ENCODE data around the gene CFL1. TPM values are rescaled to one million over a fixed set of nuclear protein-coding genes. Genes with fewer than 3 reads are reported as not detected.
A peak's percentile ranks its signal among the peaks of the same experiment; 100 is the strongest.

The CFL1 gene
- total RNA-seq, 4 donors from 2014 or later = 1,308 to 1,852 (median 1,703) TPM

GRCh38 chr11:65871811-65872548 is 14.0 kb upstream of the CFL1 start:
- Histone ChIP-seq H3K4me3 (peak overlapping the region; percentile 36 to 63 (median 50)), H3K27ac (peak overlapping the region; percentile 88 to 92 (median 90)), H3K4me1 (peaks cover 9 to 37% (median 20%) of the 10 kb centered on the region in 4 donors), H3K9me3 (no peaks in the 10 kb centered on the region), H3K27me3 (no peaks in the 10 kb centered on the region), H3K36me3 (no peaks in the 10 kb centered on the region)
- in situ Hi-C loops (cut with MboI; ENCODE audit: low pct_ligation_motif_present in 1 of 4, low pct_unique_long_range_greater_than_20kb in 1 of 4, low sequenced_read_pairs in 3 of 4) (loop anchor here in 1 of 4 donors (10.0 kb wide), 1 partner anchor 123 kb away; no protein-coding TSS in a partner anchor), intact Hi-C loops (cut with DNase I; ENCODE audit: low total_unique reads) (loop anchor here (2.0 kb wide), 1 partner anchor 13 kb away; the partner anchor contains the start of gene CFL1)
- WGBS, 2 donors (ENCODE audit: low coverage in 1 of 2) = 28 to 56% methylated on average over 5 to 22 of the region's 26 CpGs
- no peak for DNase-seq
- no peak for TF ChIP-seq POLR2AphosphoS5 (IDR thresholded peaks at IDR 0.05)
- no peak for TF ChIP-seq EP300 (IDR thresholded peaks at IDR 0.05; ENCODE audit: low read depth)
- no peak for TF ChIP-seq POLR2A (IDR thresholded peaks at IDR 0.05)
- TF ChIP-seq, protein P1, sequence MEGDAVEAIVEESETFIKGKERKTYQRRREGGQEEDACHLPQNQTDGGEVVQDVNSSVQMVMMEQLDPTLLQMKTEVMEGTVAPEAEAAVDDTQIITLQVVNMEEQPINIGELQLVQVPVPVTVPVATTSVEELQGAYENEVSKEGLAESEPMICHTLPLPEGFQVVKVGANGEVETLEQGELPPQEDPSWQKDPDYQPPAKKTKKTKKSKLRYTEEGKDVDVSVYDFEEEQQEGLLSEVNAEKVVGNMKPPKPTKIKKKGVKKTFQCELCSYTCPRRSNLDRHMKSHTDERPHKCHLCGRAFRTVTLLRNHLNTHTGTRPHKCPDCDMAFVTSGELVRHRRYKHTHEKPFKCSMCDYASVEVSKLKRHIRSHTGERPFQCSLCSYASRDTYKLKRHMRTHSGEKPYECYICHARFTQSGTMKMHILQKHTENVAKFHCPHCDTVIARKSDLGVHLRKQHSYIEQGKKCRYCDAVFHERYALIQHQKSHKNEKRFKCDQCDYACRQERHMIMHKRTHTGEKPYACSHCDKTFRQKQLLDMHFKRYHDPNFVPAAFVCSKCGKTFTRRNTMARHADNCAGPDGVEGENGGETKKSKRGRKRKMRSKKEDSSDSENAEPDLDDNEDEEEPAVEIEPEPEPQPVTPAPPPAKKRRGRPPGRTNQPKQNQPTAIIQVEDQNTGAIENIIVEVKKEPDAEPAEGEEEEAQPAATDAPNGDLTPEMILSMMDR (IDR thresholded peaks at IDR 0.05) = no peak

DNA sequence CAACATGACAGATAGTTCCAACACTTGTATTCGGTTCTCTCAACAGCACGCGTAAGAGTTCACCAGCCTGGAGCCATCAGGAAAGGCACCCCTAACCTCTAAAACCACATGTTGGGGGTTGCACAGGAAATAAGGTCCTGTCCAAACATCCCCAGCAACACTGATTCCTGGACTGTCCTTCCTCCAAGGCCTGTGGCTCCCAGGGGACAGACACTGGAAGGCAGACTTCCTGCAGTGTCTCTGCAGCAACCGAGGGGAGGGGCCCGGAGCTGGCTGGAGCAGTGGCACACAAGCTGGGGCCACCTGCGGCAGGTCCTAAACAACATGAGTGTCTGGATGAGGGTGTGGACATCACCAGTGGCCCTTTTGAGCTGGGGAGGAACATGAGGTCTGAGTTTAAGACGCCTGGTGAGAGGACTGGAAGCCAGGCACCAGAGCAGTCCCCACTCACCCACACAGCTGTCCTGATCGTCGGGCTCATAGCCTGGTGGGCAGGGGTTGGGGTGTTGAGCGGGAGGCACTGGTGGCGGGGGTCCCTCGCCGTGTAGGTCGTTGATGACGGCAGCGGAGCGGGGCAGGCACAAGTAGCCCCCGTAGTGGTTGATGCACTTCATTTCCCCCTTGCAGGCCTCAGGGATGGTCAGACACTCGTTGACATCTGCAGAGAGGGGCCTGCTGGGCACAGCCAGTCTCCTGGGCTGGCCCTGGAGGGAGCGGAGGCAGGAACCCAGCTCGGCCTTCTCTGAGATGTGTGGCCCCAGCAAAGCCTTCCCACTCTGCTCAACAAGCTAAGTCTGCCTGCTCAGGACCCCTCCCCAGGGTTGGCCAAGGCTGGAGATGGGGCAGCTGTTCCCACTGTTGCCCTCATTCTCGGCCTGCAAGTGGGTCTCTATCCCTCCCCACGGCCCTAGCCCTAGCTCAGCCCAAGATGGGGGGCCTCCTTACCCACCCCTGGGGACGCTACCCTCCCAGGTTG is 13.0 kb upstream of the CFL1 start:
- peak overlapping the region; percentile 88 to 92 (median 90) for H3K27ac ChIP-seq
- in situ Hi-C loops (cut with MboI; ENCODE audit: low pct_ligation_motif_present in 1 of 4, low pct_unique_long_range_greater_than_20kb in 1 of 4, low sequenced_read_pairs in 3 of 4) = loop anchor here in 1 of 4 donors (10.0 kb wide), 1 partner anchor 124 kb away; no protein-coding TSS in a partner anchor
- no peaks in the 10 kb centered on the region for H3K9me3 ChIP-seq
- peak overlapping the region in 1 of 4 donors; percentile 63 for H3K4me3 ChIP-seq
- no peak for DNase-seq
- no peak for TF ChIP-seq EP300 (IDR thresholded peaks at IDR 0.05; ENCODE audit: low read depth)
- TF ChIP-seq POLR2A (IDR thresholded peaks at IDR 0.05) = no peak
- peak in 1 of 3 donors; percentile 3 for TF ChIP-seq POLR2AphosphoS5 (IDR thresholded peaks at IDR 0.05)
- intact Hi-C loops (cut with DNase I; ENCODE audit: low total_unique reads) = no loop called here
- H3K36me3 ChIP-seq = no peaks in the 10 kb centered on the region
- H3K4me1 ChIP-seq = peaks cover 9 to 37% (median 20%) of the 10 kb centered on the region in 4 donors
- no peaks in the 10 kb centered on the region for H3K27me3 ChIP-seq
- WGBS, 2 donors (ENCODE audit: low coverage in 1 of 2) = 68% methylated on average over 24 of the region's 24 CpGs; no CpG with 5 or more reads in 1 of the 2 donors

DNA sequence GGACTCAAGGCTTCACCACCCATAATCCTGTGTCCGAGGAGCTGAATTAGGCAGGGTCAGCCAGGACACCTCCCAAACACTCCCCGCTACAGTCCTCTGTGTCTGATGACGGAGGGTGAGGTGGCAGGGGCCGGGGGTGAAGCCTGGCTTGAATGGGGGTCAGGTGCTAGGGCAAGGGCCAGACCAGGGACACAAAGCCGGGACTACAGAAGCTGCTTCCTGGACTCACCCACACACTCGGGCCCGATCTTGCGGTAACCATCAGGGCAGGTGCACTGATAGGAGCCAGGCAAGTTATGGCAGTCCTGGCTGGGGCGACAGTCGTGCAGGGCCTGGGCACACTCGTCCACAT is 12.3 kb upstream of the CFL1 start:
- TF ChIP-seq POLR2AphosphoS5 (IDR thresholded peaks at IDR 0.05) (no peak), POLR2A (IDR thresholded peaks at IDR 0.05) (no peak), EP300 (IDR thresholded peaks at IDR 0.05; ENCODE audit: low read depth) (no peak)
- TF ChIP-seq, protein P1 (IDR thresholded peaks at IDR 0.05) = no peak
- Histone ChIP-seq H3K4me1 (peaks cover 9 to 37% (median 20%) of the 10 kb centered on the region in 4 donors), H3K9me3 (no peaks in the 10 kb centered on the region), H3K4me3 (no peak overlapping the region), H3K36me3 (peaks cover 0 to 1% (median 0%) of the 10 kb centered on the region in 4 donors), H3K27me3 (no peaks in the 10 kb centered on the region), H3K27ac (peak overlapping the region in 3 of 4 donors; percentile 88 to 92 (median 90))
- in situ Hi-C loops (cut with MboI; ENCODE audit: low pct_ligation_motif_present in 1 of 4, low pct_unique_long_range_greater_than_20kb in 1 of 4, low sequenced_read_pairs in 3 of 4) = loop anchor here in 1 of 4 donors (10.0 kb wide), 1 partner anchor 125 kb away; no protein-coding TSS in a partner anchor
- intact Hi-C loops (cut with DNase I; ENCODE audit: low total_unique reads) = no loop called here
- WGBS, 2 donors (ENCODE audit: low coverage in 1 of 2) = 67% methylated on average over 11 of the region's 11 CpGs; no CpG with 5 or more reads in 1 of the 2 donors
- DNase-seq = no peak

DNA sequence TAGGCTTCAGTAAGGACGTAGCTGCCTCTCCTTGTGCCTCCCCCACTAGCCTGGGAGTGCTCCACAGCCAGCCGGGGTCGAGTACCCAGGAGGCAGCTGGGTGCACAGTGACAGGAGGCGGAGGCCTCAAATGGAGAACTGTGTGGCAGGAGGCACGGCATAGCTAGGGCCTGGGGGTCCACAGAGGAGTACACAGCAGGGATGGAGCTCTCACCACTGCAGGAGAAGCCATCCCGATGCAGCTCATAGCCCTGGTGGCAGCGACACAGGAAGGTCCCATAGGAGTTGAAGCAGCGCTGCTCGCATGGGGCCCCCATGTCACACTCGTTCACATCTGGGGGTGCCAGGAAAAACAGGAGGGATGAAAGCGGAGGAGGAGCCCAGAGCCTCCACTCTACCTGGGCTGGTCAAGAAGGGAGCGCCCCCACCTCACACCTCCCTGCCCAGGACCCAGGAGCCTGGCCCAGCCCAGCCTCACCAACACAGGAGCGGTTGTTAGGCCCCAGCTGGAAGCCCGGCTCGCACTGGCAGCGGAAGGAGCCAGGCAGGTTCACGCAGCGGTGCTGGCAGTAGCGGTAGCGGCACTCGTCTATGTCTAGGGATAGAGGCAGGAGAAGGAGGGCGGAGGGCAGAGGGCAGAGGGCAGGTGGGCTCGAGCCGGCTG is 11.8 kb upstream of the CFL1 start:
- Histone ChIP-seq H3K4me1 (peaks cover 9 to 37% (median 20%) of the 10 kb centered on the region in 4 donors), H3K4me3 (no peak overlapping the region), H3K9me3 (no peaks in the 10 kb centered on the region), H3K36me3 (peaks cover 0 to 6% (median 1%) of the 10 kb centered on the region in 4 donors), H3K27me3 (no peaks in the 10 kb centered on the region), H3K27ac (peak overlapping the region in 1 of 4 donors; percentile 92)
- no peak for DNase-seq
- intact Hi-C loops (cut with DNase I; ENCODE audit: low total_unique reads) (no loop called here), in situ Hi-C loops (cut with MboI; ENCODE audit: low pct_ligation_motif_present in 1 of 4, low pct_unique_long_range_greater_than_20kb in 1 of 4, low sequenced_read_pairs in 3 of 4) (loop anchor here in 1 of 4 donors (10.0 kb wide), 1 partner anchor 125 kb away; no protein-coding TSS in a partner anchor)
- WGBS, 2 donors (ENCODE audit: low coverage in 1 of 2) = 74% methylated on average over 23 of the region's 24 CpGs; no CpG with 5 or more reads in 1 of the 2 donors
- no peak for TF ChIP-seq POLR2AphosphoS5 (IDR thresholded peaks at IDR 0.05)
- no peak for TF ChIP-seq EP300 (IDR thresholded peaks at IDR 0.05; ENCODE audit: low read depth)
- no peak for TF ChIP-seq POLR2A (IDR thresholded peaks at IDR 0.05)
- TF ChIP-seq, protein P1 (IDR thresholded peaks at IDR 0.05) = no peak
